ENCODE measurements around the gene EXOG. TPM values are rescaled to one million over a fixed set of nuclear protein-coding genes. Genes with fewer than 3 reads are reported as not detected.

EXOG gene
- total and polyA plus RNA-seq, 2 of the 13 experiments (the other 11 are each of a cell fraction or from before 2014, with no cell fraction given): 5.5 to 9.5 TPM

- intact Hi-C loops (cut with micrococcal nuclease; ENCODE audit: unreplicated experiment): no loop called here
Measured at GRCh38 chr3:38509732-38510131, 13.6 kb downstream of the EXOG start.

More at GRCh38 chr3:38509732-38510131, 13.6 kb downstream of the EXOG start:
- no peak for FAIRE-seq
- ChIA-PET POLR2A (no interaction called here), CTCF (ENCODE audit: low intra/inter-chr PET ratio, low total read pairs) (no interaction called here)
- no TSS peak for BruUV-seq (replicated peaks)
- TF ChIP-seq HHEX (CRISPR knock-in tag; IDR thresholded peaks at IDR 0.05) (no peak), ZSCAN20 (CRISPR knock-in tag; IDR thresholded peaks at IDR 0.05; ENCODE audit: borderline replicate concordance) (no peak), HNRNPUL1 (IDR thresholded peaks at IDR 0.05; ENCODE audit: low read depth, low read length) (no peak), CAMTA2 (CRISPR knock-in tag; IDR thresholded peaks at IDR 0.05; ENCODE audit: borderline replicate concordance) (no peak), ZNF691 (CRISPR knock-in tag; IDR thresholded peaks at IDR 0.05; ENCODE audit: borderline replicate concordance, low read depth) (no peak), E2F2 (CRISPR knock-in tag; IDR thresholded peaks at IDR 0.05; ENCODE audit: borderline replicate concordance) (no peak)
- TF ChIP-seq, protein P1, sequence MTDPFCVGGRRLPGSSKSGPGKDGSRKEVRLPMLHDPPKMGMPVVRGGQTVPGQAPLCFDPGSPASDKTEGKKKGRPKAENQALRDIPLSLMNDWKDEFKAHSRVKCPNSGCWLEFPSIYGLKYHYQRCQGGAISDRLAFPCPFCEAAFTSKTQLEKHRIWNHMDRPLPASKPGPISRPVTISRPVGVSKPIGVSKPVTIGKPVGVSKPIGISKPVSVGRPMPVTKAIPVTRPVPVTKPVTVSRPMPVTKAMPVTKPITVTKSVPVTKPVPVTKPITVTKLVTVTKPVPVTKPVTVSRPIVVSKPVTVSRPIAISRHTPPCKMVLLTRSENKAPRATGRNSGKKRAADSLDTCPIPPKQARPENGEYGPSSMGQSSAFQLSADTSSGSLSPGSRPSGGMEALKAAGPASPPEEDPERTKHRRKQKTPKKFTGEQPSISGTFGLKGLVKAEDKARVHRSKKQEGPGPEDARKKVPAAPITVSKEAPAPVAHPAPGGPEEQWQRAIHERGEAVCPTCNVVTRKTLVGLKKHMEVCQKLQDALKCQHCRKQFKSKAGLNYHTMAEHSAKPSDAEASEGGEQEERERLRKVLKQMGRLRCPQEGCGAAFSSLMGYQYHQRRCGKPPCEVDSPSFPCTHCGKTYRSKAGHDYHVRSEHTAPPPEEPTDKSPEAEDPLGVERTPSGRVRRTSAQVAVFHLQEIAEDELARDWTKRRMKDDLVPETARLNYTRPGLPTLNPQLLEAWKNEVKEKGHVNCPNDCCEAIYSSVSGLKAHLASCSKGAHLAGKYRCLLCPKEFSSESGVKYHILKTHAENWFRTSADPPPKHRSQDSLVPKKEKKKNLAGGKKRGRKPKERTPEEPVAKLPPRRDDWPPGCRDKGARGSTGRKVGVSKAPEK (CRISPR knock-in tag; IDR thresholded peaks at IDR 0.05; ENCODE audit: borderline replicate concordance): no peak
- TF ChIP-seq, protein P2, sequence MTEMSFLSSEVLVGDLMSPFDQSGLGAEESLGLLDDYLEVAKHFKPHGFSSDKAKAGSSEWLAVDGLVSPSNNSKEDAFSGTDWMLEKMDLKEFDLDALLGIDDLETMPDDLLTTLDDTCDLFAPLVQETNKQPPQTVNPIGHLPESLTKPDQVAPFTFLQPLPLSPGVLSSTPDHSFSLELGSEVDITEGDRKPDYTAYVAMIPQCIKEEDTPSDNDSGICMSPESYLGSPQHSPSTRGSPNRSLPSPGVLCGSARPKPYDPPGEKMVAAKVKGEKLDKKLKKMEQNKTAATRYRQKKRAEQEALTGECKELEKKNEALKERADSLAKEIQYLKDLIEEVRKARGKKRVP (CRISPR knock-in tag; IDR thresholded peaks at IDR 0.05): no peak
- TF ChIP-seq, protein P3, sequence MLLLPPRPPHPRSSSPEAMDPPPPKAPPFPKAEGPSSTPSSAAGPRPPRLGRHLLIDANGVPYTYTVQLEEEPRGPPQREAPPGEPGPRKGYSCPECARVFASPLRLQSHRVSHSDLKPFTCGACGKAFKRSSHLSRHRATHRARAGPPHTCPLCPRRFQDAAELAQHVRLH (CRISPR knock-in tag; IDR thresholded peaks at IDR 0.05; ENCODE audit: borderline replicate concordance, low read depth): no peak
- Histone ChIP-seq H3K9ac (ENCODE audit: insufficient read depth, low read depth, low read length) (no peak overlapping the region), H3K4me1 (ENCODE audit: insufficient read depth, low read length) (no peaks in the 10 kb centered on the region), H3K4me3 (replicated peaks in 1 of 3; ENCODE audit: insufficient read depth in 1 of 3, low read depth in 2 of 3, low read length in 3 of 3) (no peak overlapping the region), H2AFZ (ENCODE audit: low read length) (no peak overlapping the region), H3K4me2 (ENCODE audit: low read depth, low read length) (no peak overlapping the region), H3K36me3 (replicated peaks in 1 of 2; ENCODE audit: control insufficient read depth in 1 of 2, insufficient read depth in 2 of 2, low read length in 2 of 2) (peaks cover 2 to 5% of the 10 kb centered on the region in 2 experiments; a peak in 3 of 5 replicates), H4K20me1 (ENCODE audit: insufficient read depth, low read length) (no peaks in the 10 kb centered on the region), H3K9me3 (ENCODE audit: low read length) (no peaks in the 10 kb centered on the region), H3K79me2 (ENCODE audit: insufficient read depth, low read length) (no peaks in the 10 kb centered on the region), H3K27ac (ENCODE audit: extremely low read length, insufficient read depth, low read length) (no peak overlapping the region), H3K27me3 (ENCODE audit: control insufficient read depth in 1 of 2, insufficient read depth in 2 of 2, low read length in 2 of 2) (no peaks in the 10 kb centered on the region)
- in situ Hi-C loops (cut with HindIII; ENCODE audit: extremely low pct_ligation_motif_present, low pct_unique_long_range_greater_than_20kb): no loop called here
- no peak for ATAC-seq
- DNase-seq (ENCODE audit: low spot score): no peak
- whole genome bisulfite sequencing (ENCODE audit: low lambda C conversion rate): 89% methylated on average over 2 of the region's 2 CpGs
